ENCODE data around the gene CCL20. TPM values are rescaled to one million over a fixed set of nuclear protein-coding genes. Genes with fewer than 3 reads are reported as not detected.
A peak's percentile ranks its signal among the peaks of the same experiment; 100 is the strongest.

CCL20 gene
- total and polyA plus RNA-seq, 2 of the 13 experiments (the other 11 are each of a cell fraction or from before 2014, with no cell fraction given), result 223 to 903 TPM

DNA sequence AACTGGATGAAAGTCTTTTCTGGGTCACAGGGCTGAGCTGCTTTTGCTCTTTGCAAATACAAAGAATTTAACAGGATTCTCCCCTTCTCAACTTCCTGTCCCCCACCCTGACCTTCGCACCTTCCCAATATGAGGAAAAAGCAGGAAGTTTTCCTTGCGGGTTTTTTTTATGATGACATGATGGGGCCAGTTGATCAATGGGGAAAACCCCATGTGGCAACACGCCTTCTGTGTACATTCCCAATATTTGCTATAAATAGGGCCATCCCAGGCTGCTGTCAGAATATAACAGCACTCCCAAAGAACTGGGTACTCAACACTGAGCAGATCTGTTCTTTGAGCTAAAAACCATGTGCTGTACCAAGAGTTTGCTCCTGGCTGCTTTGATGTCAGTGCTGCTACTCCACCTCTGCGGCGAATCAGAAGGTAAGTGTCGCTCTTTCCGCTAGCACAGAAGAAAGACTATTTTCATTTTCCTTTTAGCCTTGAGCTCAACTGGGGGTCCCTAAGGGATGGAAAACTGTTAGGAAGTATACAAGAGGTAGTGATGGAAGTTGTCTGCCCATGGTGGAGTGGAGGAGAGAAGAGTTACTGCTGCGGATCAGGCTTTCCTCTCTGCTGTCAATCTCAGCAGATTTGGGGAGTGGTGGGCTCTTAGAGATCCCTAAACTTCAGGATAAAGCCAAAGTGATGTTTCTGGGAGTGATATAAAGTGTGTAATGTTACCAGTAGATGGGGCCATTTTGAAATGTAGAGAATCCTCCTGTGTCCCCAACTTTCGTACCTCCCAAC is at the start of gene CCL20 (continued):
- TF ChIP-seq, protein P1, sequence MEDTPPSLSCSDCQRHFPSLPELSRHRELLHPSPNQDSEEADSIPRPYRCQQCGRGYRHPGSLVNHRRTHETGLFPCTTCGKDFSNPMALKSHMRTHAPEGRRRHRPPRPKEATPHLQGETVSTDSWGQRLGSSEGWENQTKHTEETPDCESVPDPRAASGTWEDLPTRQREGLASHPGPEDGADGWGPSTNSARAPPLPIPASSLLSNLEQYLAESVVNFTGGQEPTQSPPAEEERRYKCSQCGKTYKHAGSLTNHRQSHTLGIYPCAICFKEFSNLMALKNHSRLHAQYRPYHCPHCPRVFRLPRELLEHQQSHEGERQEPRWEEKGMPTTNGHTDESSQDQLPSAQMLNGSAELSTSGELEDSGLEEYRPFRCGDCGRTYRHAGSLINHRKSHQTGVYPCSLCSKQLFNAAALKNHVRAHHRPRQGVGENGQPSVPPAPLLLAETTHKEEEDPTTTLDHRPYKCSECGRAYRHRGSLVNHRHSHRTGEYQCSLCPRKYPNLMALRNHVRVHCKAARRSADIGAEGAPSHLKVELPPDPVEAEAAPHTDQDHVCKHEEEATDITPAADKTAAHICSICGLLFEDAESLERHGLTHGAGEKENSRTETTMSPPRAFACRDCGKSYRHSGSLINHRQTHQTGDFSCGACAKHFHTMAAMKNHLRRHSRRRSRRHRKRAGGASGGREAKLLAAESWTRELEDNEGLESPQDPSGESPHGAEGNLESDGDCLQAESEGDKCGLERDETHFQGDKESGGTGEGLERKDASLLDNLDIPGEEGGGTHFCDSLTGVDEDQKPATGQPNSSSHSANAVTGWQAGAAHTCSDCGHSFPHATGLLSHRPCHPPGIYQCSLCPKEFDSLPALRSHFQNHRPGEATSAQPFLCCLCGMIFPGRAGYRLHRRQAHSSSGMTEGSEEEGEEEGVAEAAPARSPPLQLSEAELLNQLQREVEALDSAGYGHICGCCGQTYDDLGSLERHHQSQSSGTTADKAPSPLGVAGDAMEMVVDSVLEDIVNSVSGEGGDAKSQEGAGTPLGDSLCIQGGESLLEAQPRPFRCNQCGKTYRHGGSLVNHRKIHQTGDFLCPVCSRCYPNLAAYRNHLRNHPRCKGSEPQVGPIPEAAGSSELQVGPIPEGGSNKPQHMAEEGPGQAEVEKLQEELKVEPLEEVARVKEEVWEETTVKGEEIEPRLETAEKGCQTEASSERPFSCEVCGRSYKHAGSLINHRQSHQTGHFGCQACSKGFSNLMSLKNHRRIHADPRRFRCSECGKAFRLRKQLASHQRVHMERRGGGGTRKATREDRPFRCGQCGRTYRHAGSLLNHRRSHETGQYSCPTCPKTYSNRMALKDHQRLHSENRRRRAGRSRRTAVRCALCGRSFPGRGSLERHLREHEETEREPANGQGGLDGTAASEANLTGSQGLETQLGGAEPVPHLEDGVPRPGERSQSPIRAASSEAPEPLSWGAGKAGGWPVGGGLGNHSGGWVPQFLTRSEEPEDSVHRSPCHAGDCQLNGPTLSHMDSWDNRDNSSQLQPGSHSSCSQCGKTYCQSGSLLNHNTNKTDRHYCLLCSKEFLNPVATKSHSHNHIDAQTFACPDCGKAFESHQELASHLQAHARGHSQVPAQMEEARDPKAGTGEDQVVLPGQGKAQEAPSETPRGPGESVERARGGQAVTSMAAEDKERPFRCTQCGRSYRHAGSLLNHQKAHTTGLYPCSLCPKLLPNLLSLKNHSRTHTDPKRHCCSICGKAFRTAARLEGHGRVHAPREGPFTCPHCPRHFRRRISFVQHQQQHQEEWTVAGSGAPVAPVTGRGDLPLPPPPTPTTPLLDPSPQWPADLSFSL (CRISPR knock-in tag; IDR thresholded peaks at IDR 0.05), result no peak
- TF ChIP-seq HOXD1 (CRISPR knock-in tag; IDR thresholded peaks at IDR 0.05) (peak; percentile 18; the same call in 1 of the 2 replicates), SMARCC2 (IDR thresholded peaks at IDR 0.05) (no peak), FLYWCH1 (CRISPR knock-in tag; IDR thresholded peaks at IDR 0.05) (peak; percentile 90; the same call in 1 of the 2 replicates), KDM3A (CRISPR knock-in tag; IDR thresholded peaks at IDR 0.05; ENCODE audit: low read depth) (peak; percentile 77), ZNF124 (CRISPR knock-in tag; IDR thresholded peaks at IDR 0.05) (peak; percentile 91; the same call in 1 of the 2 replicates), CBX5 (CRISPR knock-in tag; IDR thresholded peaks at IDR 0.05; ENCODE audit: borderline replicate concordance) (peak; percentile 84; the same call in 1 of the 2 replicates), NFIB (CRISPR knock-in tag; IDR thresholded peaks at IDR 0.05; ENCODE audit: borderline replicate concordance) (no peak), EED (CRISPR knock-in tag; IDR thresholded peaks at IDR 0.05) (no peak)
- TF ChIP-seq, protein P2, sequence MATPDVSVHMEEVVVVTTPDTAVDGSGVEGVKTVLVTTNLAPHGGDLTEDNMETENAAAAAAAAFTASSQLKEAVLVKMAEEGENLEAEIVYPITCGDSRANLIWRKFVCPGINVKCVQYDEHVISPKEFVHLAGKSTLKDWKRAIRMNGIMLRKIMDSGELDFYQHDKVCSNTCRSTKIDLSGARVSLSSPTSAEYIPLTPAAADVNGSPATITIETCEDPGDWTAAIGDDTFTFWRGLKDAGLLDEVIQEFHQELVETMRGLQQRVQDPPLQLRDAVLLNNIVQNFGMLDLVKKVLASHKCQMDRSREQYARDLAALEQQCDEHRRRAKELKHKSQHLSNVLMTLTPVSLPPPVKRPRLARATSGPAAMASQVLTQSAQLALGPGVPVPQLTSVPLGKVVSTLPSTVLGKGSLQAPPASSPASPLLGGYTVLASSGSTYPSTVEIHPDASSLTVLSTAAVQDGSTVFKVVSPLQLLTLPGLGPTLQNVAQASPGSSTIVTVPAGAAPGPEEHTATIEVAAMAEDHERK (CRISPR knock-in tag; IDR thresholded peaks at IDR 0.05; ENCODE audit: low read depth), result no peak
- TF ChIP-seq, protein P3, sequence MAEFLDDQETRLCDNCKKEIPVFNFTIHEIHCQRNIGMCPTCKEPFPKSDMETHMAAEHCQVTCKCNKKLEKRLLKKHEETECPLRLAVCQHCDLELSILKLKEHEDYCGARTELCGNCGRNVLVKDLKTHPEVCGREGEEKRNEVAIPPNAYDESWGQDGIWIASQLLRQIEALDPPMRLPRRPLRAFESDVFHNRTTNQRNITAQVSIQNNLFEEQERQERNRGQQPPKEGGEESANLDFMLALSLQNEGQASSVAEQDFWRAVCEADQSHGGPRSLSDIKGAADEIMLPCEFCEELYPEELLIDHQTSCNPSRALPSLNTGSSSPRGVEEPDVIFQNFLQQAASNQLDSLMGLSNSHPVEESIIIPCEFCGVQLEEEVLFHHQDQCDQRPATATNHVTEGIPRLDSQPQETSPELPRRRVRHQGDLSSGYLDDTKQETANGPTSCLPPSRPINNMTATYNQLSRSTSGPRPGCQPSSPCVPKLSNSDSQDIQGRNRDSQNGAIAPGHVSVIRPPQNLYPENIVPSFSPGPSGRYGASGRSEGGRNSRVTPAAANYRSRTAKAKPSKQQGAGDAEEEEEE (CRISPR knock-in tag; IDR thresholded peaks at IDR 0.05; ENCODE audit: borderline replicate concordance), result no peak; the same call in 1 of the 2 replicates
- TF ChIP-seq, protein P4, sequence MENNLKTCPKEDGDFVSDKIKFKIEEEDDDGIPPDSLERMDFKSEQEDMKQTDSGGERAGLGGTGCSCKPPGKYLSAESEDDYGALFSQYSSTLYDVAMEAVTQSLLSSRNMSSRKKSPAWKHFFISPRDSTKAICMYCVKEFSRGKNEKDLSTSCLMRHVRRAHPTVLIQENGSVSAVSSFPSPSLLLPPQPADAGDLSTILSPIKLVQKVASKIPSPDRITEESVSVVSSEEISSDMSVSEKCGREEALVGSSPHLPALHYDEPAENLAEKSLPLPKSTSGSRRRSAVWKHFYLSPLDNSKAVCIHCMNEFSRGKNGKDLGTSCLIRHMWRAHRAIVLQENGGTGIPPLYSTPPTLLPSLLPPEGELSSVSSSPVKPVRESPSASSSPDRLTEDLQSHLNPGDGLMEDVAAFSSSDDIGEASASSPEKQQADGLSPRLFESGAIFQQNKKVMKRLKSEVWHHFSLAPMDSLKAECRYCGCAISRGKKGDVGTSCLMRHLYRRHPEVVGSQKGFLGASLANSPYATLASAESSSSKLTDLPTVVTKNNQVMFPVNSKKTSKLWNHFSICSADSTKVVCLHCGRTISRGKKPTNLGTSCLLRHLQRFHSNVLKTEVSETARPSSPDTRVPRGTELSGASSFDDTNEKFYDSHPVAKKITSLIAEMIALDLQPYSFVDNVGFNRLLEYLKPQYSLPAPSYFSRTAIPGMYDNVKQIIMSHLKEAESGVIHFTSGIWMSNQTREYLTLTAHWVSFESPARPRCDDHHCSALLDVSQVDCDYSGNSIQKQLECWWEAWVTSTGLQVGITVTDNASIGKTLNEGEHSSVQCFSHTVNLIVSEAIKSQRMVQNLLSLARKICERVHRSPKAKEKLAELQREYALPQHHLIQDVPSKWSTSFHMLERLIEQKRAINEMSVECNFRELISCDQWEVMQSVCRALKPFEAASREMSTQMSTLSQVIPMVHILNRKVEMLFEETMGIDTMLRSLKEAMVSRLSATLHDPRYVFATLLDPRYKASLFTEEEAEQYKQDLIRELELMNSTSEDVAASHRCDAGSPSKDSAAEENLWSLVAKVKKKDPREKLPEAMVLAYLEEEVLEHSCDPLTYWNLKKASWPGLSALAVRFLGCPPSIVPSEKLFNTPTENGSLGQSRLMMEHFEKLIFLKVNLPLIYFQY (CRISPR knock-in tag; IDR thresholded peaks at IDR 0.05; ENCODE audit: borderline replicate concordance), result peak; percentile 8; the same call in 1 of the 2 replicates
- TF ChIP-seq, protein P5, sequence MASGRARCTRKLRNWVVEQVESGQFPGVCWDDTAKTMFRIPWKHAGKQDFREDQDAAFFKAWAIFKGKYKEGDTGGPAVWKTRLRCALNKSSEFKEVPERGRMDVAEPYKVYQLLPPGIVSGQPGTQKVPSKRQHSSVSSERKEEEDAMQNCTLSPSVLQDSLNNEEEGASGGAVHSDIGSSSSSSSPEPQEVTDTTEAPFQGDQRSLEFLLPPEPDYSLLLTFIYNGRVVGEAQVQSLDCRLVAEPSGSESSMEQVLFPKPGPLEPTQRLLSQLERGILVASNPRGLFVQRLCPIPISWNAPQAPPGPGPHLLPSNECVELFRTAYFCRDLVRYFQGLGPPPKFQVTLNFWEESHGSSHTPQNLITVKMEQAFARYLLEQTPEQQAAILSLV (CRISPR knock-in tag; IDR thresholded peaks at IDR 0.05; ENCODE audit: borderline replicate concordance), result no peak
